ENCODE data around the gene POLR1G. TPM values are rescaled to one million over a fixed set of nuclear protein-coding genes. Genes with fewer than 3 reads are reported as not detected.

POLR1G gene
- polyA plus RNA-seq, 2 of the 4 experiments (the other 2 are of a cell fraction): 15.1 to 31.2 TPM

GRCh38 chr19:45400192-45400591 lies 6.3 kb upstream of the POLR1G start:
- FAIRE-seq: no peak
- no peak for ATAC-seq
- TF ChIP-seq MYC (IDR thresholded peaks at IDR 0.05; ENCODE audit: borderline replicate concordance, low read length) (no peak), FOSL2 (IDR thresholded peaks at IDR 0.05) (no peak), FOSL2 (CRISPR knock-in tag; IDR thresholded peaks at IDR 0.05) (no peak), ZNF302 (CRISPR knock-in tag; IDR thresholded peaks at IDR 0.05) (no peak), ZFP36 (IDR thresholded peaks at IDR 0.05; ENCODE audit: borderline replicate concordance, partially characterized antibody) (no peak), MAFK (IDR thresholded peaks at IDR 0.05; ENCODE audit: partially characterized antibody) (no peak), GATA3 (IDR thresholded peaks at IDR 0.05; ENCODE audit: borderline replicate concordance) (no peak), ESRRA (IDR thresholded peaks at IDR 0.05; ENCODE audit: borderline replicate concordance, low read length) (no peak), ZC3H11A (IDR thresholded peaks at IDR 0.05) (no peak), HOXA7 (CRISPR knock-in tag; IDR thresholded peaks at IDR 0.05) (no peak), FOSB (CRISPR knock-in tag; IDR thresholded peaks at IDR 0.05) (no peak), RAD21 (conservative IDR thresholded peaks at IDR 0.05 in 1 of 2, IDR thresholded peaks at IDR 0.05 in 1 of 2) (no peak), NFE2L2 (conservative IDR thresholded peaks at IDR 0.05; ENCODE audit: low read length) (no peak), JUNB (IDR thresholded peaks at IDR 0.05) (no peak), RCOR1 (IDR thresholded peaks at IDR 0.05; ENCODE audit: low read depth, low read length) (no peak)
- TF ChIP-seq, protein P1, sequence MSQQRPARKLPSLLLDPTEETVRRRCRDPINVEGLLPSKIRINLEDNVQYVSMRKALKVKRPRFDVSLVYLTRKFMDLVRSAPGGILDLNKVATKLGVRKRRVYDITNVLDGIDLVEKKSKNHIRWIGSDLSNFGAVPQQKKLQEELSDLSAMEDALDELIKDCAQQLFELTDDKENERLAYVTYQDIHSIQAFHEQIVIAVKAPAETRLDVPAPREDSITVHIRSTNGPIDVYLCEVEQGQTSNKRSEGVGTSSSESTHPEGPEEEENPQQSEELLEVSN (IDR thresholded peaks at IDR 0.05; ENCODE audit: borderline replicate concordance, low read depth): no peak

DNA sequence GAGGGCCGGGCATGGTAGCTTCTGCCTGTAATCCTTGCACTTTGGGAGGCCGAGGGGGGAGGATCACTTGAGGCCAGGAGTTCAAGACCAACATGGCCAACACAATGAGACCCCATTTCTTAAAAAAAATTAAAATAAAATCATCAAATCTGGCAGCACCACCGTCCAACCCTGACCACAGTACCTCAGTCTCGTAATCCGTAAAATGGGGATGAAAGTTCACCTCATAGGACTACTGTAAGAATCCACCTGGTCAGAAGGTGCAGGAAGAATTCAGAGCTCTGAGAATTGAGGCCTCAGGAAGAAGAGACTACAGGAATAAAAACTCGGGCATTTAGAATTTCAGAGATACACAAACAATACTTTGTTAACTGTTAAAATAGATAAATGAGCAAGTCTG lies 4.6 kb upstream of the POLR1G start:
- peak overlapping the region; percentile 94 to 96 for H3K27ac ChIP-seq
- FAIRE-seq: no peak
- no peak for ATAC-seq
- H3K4me2 ChIP-seq: peak overlapping the region; percentile 86
- CTCF ChIA-PET: interaction anchor here (0.6 to 6.3 kb wide), 33 partner anchors 9 to 631 kb away, joined by 3 to 99 read pairs (median 5); partner anchors contain the start of genes BLOC1S3, ERCC1, ERCC2 and TRAPPC6A
- H3K9me3 ChIP-seq: no peaks in the 10 kb centered on the region
- peaks cover 28% of the 10 kb centered on the region for H3K4me1 ChIP-seq
- POLR2A ChIA-PET: interaction anchor here (0.6 to 1.5 kb wide), 2 partner anchors 77 to 504 kb away, joined by 3 to 6 read pairs; no protein-coding TSS in a partner anchor
- DNase-seq (ENCODE audit: low read depth in 1 of 2, low spot score in 1 of 2): no peak
- peak overlapping the region; percentile 36 for H3K4me3 ChIP-seq
- TF ChIP-seq MAZ (IDR thresholded peaks at IDR 0.05; ENCODE audit: borderline replicate concordance, low read depth, low read length) (no peak), RCOR1 (IDR thresholded peaks at IDR 0.05; ENCODE audit: low read depth, low read length) (no peak), ZNF302 (CRISPR knock-in tag; IDR thresholded peaks at IDR 0.05) (no peak), EHMT2 (IDR thresholded peaks at IDR 0.05; ENCODE audit: low read depth) (no peak), EHF (CRISPR knock-in tag; IDR thresholded peaks at IDR 0.05) (no peak), CHD2 (IDR thresholded peaks at IDR 0.05; ENCODE audit: low read length, partially characterized antibody) (no peak), POLR2A (IDR thresholded peaks at IDR 0.05; ENCODE audit: low read length) (no peak), PBX3 (IDR thresholded peaks at IDR 0.05) (no peak), RFX5 (IDR thresholded peaks at IDR 0.05) (no peak), HES2 (IDR thresholded peaks at IDR 0.05) (no peak)
- TF ChIP-seq, protein P1 (IDR thresholded peaks at IDR 0.05; ENCODE audit: borderline replicate concordance, low read depth): no peak
- TF ChIP-seq, protein P2, sequence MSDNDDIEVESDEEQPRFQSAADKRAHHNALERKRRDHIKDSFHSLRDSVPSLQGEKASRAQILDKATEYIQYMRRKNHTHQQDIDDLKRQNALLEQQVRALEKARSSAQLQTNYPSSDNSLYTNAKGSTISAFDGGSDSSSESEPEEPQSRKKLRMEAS (IDR thresholded peaks at IDR 0.05): no peak
- TF ChIP-seq, protein P3, sequence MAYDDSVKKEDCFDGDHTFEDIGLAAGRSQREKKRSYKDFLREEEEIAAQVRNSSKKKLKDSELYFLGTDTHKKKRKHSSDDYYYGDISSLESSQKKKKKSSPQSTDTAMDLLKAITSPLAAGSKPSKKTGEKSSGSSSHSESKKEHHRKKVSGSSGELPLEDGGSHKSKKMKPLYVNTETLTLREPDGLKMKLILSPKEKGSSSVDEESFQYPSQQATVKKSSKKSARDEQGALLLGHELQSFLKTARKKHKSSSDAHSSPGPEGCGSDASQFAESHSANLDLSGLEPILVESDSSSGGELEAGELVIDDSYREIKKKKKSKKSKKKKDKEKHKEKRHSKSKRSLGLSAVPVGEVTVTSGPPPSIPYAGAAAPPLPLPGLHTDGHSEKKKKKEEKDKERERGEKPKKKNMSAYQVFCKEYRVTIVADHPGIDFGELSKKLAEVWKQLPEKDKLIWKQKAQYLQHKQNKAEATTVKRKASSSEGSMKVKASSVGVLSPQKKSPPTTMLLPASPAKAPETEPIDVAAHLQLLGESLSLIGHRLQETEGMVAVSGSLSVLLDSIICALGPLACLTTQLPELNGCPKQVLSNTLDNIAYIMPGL (CRISPR knock-in tag; IDR thresholded peaks at IDR 0.05; ENCODE audit: borderline replicate concordance): no peak
- WGBS (ENCODE audit: missing lambda C conversion rate): 82% methylated on average over 6 of the region's 6 CpGs

More at GRCh38 chr19:45400192-45400591, 6.3 kb upstream of the POLR1G start:
- H3K4me2 ChIP-seq: no peak overlapping the region
- no peak for DNase-seq (ENCODE audit: low read depth in 1 of 2, low spot score in 1 of 2)
- WGBS (ENCODE audit: missing lambda C conversion rate): 93% methylated on average over 6 of the region's 6 CpGs
- H3K27ac ChIP-seq: no peak overlapping the region
- CTCF ChIA-PET: interaction anchor here (0.6 to 6.3 kb wide), 10 partner anchors 8 to 218 kb away, joined by 3 to 99 read pairs (median 5); no protein-coding TSS in a partner anchor
- no peak overlapping the region for H3K4me3 ChIP-seq
- peaks cover 28% of the 10 kb centered on the region for H3K4me1 ChIP-seq
- POLR2A ChIA-PET: no interaction called here
- no peaks in the 10 kb centered on the region for H3K9me3 ChIP-seq

All from A549 (cell line).